IPS-18c (cell line): ENCODE data around the gene AP3S1.
"Not testable (repeated sequence)": the region's sequence is repeated elsewhere in the genome, so short reads cannot be mapped to it uniquely, and the experiment has no call there.

ENCODE experiments used
- H3K4me3 ChIP-seq: 2 replicates; pipeline ENCODE4 v1.7.0; 2013; ENCODE audit warnings: low read depth, mild to moderate bottlenecking, low read length, moderate library complexity; ENCODE audit not compliant: insufficient read depth
- H3K9me3 ChIP-seq: one replicate; pipeline ENCODE4 v1.6.1; 2013; ENCODE audit warnings: mild to moderate bottlenecking, low read length, moderate library complexity; ENCODE audit not compliant: control insufficient read depth, insufficient read depth

AP3S1 gene

GRCh38 chr5:115841382-115842088, at the start of gene AP3S1, which contains the start of gene ATG12:
Gene AP3S1 (plus strand): TSS chr5:115841935. CDS start chr5:115842038, 103 bp downstream.
Gene ATG12 (minus strand): TSS chr5:115841565. CDS start chr5:115841552, 13 bp downstream.
- peak within 1 kb of the TSS; percentile 81 for H3K4me3 ChIP-seq
- no peaks in the 10 kb centered on the region for H3K9me3 ChIP-seq

GRCh38 chr5:115795700-115796099, 46.0 kb upstream of the AP3S1 start:
- no peaks in the 10 kb centered on the region for H3K9me3 ChIP-seq
- no peak overlapping the region for H3K4me3 ChIP-seq

GRCh38 chr5:115796656-115797055, 45.1 kb upstream of the AP3S1 start:
- H3K4me3 ChIP-seq, result no peak overlapping the region
- no peaks in the 10 kb centered on the region for H3K9me3 ChIP-seq

DNA sequence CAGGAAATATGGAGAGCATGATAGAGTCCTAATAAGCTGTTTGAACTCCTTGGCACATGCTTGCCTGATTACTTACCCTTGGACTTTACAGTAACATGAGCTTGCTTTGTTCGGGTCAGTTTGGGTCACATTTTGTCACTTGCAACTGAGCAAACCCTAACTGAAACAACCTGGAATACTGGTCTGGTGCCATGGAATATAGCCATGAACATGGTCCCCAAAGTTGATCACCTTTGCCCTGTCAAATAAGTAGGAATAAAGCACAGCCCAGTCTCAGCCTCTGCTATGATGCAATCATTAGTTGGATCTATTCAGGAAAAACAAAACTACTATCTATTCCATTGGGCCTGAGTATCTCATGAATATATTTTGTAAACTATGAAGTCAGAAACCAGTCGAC, 43.5 kb upstream of the AP3S1 start:
- H3K9me3 ChIP-seq, result no peaks in the 10 kb centered on the region
- H3K4me3 ChIP-seq, result no peak overlapping the region

- no peaks in the 10 kb centered on the region for H3K9me3 ChIP-seq
- H3K4me3 ChIP-seq, result no peak overlapping the region
Observed at GRCh38 chr5:115800108-115800507, 41.6 kb upstream of the AP3S1 start.

- H3K9me3 ChIP-seq, result no peaks in the 10 kb centered on the region
- no peak overlapping the region for H3K4me3 ChIP-seq
Observed at GRCh38 chr5:115801152-115801551, 40.6 kb upstream of the AP3S1 start.

DNA sequence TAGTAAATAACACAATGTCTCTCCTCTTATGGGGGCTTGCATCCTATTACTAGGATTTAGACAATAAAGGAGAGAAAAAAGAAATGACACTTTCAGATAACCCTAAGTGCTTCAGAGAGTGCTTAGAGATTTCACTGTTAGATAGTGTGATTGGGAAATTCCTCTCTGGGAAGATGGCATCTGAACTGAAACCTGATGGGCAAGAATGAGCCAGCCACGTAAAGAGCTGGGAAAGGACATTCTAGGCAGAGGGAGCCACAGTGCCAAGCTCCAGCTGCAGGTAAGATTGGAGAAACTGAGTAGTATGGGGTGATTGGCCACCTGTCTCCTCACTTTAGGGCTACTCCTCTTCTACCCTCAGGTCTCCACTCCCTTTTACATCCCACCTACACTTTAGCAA, 39.8 kb upstream of the AP3S1 start:
- no peaks in the 10 kb centered on the region for H3K9me3 ChIP-seq
- no peak overlapping the region for H3K4me3 ChIP-seq

DNA sequence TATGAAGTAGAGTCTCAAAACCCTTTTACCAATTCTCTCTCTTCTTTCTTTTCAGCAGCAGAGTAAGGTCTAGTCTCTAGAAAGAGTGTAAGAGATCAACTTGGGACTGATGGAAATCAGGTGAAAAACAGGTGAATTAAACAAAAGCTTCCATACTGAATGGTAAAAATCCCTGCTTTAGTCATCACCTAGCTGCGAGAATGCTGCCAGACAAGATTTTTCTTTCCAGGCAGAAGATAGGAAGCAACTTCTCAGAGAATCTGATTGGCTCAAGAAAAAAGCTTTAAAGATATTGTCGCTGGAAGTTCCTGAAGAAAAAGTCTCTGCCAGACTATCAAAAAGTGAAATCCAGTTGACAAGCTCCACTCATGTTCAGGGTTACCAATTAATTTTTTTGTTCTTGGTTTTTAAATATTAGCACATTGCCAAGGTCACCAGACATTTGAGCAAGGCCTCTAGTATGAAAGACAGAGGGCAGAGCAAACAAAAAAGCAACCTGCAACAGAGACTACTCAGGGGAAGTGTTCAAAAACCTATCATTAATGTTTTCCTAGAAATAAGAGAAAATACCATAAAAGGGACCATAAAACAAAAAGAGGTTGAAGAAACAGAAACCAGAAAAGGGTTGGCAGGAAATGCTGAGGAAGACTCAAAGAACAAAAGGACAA, 34.6 kb upstream of the AP3S1 start:
- H3K4me3 ChIP-seq, result no peak overlapping the region
- no peaks in the 10 kb centered on the region for H3K9me3 ChIP-seq

- Histone ChIP-seq H3K4me3 (no peak overlapping the region), H3K9me3 (no peaks in the 10 kb centered on the region)
Observed at GRCh38 chr5:115807654-115808052, 34.1 kb upstream of the AP3S1 start.

DNA sequence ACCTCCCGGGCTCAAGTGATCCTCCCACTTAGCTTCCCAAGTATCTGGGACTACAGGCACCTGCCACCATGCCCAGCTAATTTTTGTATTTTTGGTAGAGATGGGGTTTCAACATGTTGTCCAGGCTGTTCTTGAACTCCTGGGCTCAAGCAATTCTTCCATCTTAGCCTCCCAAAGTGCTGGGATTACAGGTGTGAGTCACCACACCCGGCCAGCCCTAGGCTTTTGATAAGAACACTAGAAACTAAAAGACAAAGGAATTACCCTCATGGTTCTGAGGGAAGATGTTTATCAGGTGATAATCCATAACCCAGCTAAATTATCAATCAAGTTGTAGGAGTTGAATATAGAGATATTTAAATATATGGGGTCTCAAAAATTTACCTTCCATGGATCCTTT, 33.7 kb upstream of the AP3S1 start:
- not testable (repeated sequence) for H3K4me3 ChIP-seq, H3K9me3 ChIP-seq

DNA sequence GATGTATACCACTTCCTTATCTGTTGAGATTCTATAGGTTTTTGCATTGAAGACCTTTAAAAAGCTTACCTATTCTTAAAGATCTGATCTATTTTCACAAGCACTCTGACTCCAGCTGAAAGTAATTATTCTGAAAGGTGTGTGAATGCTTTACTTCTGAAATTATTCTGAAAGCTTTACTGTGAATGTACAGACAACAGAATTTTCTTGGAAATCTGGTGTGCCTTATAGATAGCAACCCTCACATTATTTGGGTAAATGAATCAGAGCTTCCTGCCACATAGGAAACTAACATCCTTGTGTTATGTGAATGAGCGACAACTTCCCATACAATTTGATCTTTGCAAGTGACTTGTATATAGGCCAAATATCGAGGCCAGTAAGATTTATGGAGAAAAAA, 31.8 kb upstream of the AP3S1 start:
- Histone ChIP-seq H3K9me3 (no peaks in the 10 kb centered on the region), H3K4me3 (no peak overlapping the region)

DNA sequence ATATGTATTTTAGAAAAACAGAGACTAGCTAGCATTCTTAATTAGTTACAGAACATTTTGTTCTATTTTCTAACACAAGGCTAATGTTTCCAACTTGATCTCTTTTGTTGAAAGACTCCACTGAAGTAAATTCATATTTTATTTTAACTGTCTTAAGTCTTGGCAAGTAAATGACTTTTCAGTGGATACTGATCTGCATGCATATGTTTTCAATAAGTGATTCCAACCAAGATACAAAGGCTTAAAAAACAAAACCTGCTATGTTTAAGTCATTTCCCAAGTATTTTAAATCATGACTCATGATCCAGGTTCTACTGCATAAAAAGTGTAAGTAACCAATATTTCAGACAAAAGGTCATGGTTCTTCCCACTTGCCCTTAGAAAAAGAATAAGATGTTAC, 31.0 kb upstream of the AP3S1 start:
- H3K4me3 ChIP-seq, result no peak overlapping the region
- H3K9me3 ChIP-seq, result no peaks in the 10 kb centered on the region

- Histone ChIP-seq H3K4me3 (no peak overlapping the region), H3K9me3 (no peaks in the 10 kb centered on the region)
Observed at GRCh38 chr5:115811406-115811805, 30.3 kb upstream of the AP3S1 start.

DNA sequence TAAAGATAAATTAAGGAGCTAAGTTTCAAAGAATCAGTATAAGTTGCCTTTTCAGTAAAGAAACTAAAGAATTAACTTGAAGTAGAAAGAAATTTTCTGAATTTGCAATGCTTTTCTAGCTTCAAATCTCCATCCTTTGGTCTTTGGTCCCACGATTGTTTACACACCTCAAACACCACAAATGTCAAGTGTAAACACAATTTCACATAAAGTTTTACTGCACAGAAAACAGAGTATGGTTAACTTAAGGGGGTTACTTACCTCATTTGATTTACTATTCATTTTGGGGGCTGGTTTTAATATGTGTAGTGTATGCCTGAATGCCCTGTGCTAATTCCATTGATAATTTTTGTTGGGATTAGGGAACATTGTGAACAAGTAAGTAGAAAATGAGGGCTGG, 29.4 kb upstream of the AP3S1 start:
- Histone ChIP-seq H3K4me3 (no peak overlapping the region), H3K9me3 (no peaks in the 10 kb centered on the region)

- Histone ChIP-seq H3K9me3 (no peaks in the 10 kb centered on the region), H3K4me3 (no peak overlapping the region)
Observed at GRCh38 chr5:115813719-115814118, 28.0 kb upstream of the AP3S1 start.

- Histone ChIP-seq H3K4me3 (peak overlapping the region; percentile 91), H3K9me3 (no peaks in the 10 kb centered on the region)
Observed at GRCh38 chr5:115815006-115815692, 26.6 kb upstream of the AP3S1 start.

GRCh38 chr5:115815693-115816225, 26.0 kb upstream of the AP3S1 start:
- H3K9me3 ChIP-seq, result no peaks in the 10 kb centered on the region
- H3K4me3 ChIP-seq, result peak overlapping the region; percentile 91
